ENCODE measurements around the gene C16orf92.

Gene C16orf92

DNA sequence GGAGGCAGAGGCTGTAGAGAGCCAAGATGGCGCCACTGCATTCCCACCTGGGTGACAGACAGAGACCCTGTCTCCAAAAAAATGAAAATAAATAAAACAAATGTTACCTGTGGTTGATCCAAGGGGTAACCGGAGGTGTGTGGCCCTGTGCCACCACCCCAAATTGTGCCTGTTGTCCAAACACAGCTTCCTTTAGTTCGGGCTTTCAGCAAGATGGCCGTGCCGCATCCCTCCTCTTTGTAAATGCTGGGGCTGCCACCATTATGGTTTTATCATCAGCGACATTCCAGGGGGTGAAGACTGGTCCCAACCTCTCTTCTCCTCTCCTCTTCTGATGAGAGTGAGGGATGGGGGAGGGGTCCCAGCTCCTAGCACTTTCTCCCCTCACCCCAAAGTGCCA is at the start of gene C16orf92:
Gene C16orf92, plus strand, starts transcription at position 312 of the 400 bp plus-strand sequence. CDS start 143 bp downstream, outside the sequence.
- no peak for DNase-seq (ENCODE audit: low spot score)

DNA sequence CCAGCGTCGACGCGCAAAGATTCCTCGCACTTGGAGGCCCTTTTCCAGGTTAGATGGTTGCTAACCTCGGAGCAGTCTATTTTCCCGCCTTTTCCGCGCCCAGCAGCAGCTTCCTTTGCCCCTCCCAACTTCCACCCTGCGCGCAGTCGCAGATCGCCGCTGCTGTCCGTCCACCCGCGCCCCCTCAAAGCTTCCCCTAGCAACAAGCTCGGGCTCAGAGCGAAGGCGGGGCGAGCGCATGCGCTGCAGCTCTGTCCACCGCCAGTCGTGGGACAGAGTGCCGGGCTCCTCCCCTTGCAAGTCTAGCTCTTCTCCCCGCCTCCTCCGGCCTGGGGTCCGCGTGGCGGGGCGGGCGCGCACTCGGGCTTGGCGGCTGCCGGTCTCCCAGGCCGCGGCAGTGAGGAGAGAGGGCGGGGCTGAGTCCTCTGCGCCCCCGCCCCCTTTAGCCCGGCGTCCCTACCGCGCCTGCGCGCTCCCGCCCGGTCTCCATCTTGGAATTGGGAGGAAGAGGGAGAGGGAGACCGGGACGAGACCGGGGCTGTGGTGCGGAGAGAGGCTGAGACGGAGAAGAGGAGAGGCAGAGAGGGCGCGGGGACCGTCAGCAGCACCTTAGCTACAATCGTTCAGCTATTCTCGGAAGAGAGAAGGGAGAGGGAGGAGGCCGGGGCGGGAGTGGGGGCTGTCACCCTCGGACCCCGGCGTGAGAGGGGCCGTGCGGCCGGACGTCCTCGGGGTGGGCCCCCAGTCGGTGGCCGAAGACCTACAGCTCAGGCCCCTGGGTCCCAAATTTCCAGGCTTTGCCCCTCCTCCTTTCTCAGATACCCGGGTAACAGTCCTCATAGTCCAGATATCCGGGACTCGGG is 49.4 kb upstream of the C16orf92 start, which contains the start of gene TAOK2:
Gene TAOK2, plus strand, starts transcription at position 485 of the 863 bp plus-strand sequence. CDS start 3,905 bp downstream, outside the sequence.
- peak; percentile 100 for DNase-seq (ENCODE audit: low spot score)

DNA sequence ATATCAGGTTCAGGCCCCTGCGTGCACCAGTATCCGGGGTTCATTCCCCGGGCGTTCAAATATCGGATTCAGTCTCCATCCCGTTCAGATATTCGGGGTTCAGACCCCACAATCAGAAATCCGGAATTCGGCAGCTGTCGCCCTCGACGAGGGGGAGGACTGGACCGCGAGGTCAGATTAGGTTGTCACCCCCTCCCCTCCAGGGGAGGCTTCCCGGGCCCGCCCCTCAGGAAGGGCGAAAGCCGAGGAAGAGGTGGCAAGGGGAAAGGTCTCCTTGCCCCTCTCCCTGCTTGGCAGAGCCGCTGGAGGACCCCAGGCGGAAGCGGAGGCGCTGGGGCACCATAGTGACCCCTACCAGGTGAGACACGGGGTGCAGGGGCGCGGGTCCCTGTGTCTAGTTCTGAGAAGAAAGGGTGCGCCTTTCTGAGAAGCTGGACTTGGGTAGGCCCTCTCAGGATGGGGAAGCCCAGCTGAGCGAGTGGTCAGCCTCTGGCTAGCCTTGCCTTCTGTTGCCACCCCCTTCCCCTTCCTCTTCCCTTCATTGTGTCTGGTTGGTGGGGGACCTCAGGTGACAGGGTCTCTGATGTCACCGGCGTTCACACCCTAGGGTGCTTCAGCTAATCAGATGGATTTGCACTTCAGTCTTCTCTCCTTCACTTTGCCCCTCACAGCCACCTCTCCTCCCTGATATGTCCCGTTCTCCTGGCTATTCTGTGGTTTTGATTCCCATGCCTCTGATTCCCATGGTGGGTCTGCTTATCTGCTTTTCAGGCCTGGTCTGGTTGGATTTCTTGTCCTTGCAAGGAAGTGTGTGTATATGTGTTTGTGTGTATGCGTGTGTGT is 48.5 kb upstream of the C16orf92 start:
- DNase-seq (ENCODE audit: low spot score) = peak; percentile 18

DNA sequence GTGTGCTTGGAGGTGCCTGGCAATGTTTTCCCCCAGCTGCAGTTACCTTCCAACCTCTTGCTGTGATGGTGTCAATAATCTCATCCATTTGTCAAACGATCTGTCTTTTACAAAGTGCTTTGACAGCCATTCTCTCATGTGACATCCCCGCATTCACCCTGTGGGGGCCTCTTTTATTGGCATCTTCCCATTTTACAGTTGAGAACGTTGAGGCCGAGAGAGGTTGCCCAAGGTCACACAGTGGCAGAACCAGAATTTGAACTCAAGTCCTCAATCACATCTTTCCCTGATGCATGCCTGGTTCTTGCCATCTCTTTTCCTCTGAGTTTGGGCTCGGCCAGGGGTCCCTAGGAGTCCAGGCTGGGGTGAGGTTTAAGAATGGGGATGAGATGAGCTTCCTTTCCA is 47.9 kb upstream of the C16orf92 start:
- DNase-seq (ENCODE audit: low spot score) = no peak

DNA sequence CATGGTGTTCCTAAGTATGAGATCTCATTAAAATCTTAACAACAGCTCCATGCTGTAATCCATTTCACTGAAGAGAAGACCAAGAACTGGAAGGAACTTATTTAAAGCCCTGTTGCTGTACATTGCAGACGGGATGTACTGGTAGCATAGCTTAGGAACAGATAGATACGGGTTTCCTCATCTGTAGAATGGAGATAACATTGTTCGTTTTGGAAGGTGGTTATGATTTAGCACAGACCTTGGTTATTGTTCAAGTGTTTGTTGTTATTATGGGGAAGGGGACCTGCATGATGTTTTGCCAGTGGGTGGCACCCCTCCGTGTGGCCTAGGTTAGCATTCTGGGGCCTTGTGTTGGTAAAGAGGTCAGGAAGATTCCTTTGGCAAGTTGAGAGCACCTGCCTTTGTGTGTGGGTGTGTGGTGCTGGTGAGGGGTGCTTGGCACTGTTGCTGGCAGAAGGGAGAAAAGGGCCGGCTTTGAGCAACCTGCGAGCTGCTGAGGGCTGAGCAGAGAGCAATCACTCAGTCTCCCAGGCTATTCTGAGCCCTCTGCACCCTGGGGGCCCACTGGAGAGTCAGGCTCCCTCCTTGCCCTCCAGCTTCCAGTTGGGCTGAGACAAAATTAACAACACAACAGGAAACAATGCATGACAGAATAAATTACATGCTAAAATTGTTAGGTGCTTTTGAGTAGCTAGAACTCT is 47.0 kb upstream of the C16orf92 start:
- DNase-seq (ENCODE audit: low spot score) = no peak

DNA sequence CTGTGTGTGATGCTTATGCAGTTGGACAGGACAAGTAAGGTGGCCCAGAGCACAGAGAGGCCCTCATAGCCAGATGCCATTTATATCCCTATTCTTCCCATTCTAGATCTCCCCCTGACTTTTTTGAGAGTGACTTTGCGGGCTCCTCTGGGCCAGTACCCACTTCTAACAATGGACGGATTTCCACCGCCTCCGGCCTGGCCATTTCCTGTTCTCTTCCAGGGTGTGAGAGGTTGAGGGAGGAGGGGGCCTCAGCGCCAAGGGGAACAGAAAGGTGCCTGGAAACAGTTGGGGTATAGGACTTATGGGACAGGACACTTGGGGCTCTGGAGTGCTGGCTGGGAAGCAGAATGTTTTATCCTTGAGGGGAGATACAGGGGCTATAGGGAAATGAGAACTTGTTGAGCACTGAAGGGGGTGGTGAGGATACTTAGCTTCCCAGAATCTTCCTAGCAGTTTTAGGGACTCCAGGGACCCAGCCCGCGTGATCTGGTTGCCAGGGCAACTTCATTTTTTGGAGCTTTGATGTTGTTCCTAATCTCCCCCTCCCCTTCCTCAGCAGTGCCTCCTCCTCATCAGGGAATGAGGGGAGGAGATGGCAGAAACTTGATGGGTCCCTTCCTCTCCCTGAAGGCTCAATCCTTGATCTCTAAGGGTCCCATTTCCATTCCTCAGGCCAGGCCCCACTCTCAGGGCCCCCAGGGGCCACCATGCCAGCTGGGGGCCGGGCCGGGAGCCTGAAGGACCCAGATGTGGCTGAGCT is 45.8 kb upstream of the C16orf92 start:
- no peak for DNase-seq (ENCODE audit: low spot score)

GRCh38 chr16:29978081-29978480 is 44.9 kb upstream of the C16orf92 start:
- no peak for DNase-seq (ENCODE audit: low spot score)

GRCh38 chr16:29978564-29979270 is 44.3 kb upstream of the C16orf92 start:
- DNase-seq (ENCODE audit: low spot score) = no peak

DNA sequence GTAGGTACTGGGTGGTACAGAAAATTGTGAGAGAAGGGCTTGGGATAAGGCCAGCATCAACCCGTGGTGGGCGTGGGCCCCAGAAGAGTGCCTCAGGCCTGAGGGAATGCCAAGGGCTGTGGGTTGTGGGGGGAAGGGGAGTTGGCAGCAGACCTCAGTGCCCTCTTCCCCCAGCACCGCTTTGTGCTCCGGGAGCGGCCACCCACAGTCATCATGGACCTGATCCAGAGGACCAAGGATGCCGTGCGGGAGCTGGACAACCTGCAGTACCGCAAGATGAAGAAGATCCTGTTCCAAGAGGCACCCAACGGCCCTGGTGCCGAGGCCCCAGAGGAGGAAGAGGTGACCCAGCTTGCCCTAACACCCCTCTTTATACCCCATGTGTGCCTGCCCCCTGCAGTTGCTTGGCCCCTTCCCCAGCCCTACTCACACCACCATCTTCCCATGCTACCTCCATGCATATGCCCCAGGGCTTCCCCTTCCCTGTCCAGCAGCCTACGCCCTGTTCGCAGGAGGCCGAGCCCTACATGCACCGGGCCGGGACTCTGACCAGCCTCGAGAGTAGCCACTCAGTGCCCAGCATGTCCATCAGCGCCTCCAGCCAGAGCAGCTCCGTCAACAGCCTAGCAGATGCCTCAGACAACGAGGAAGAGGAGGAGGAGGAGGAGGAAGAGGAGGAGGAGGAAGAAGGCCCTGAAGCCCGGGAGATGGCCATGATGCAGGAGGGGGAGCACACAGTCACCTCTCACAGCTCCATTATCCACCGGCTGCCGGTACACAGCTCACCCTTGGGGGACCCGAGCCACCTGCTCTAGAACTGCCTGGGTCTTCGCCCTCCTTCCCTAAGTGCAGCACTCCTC is 40.2 kb upstream of the C16orf92 start:
- no peak for DNase-seq (ENCODE audit: low spot score)

- no peak for DNase-seq (ENCODE audit: low spot score)
Measured at GRCh38 chr16:29983420-29984136, 39.4 kb upstream of the C16orf92 start.

GRCh38 chr16:29984137-29984763 is 38.7 kb upstream of the C16orf92 start:
- DNase-seq (ENCODE audit: low spot score) = no peak

GRCh38 chr16:29984764-29985147 is 38.2 kb upstream of the C16orf92 start:
- no peak for DNase-seq (ENCODE audit: low spot score)

DNA sequence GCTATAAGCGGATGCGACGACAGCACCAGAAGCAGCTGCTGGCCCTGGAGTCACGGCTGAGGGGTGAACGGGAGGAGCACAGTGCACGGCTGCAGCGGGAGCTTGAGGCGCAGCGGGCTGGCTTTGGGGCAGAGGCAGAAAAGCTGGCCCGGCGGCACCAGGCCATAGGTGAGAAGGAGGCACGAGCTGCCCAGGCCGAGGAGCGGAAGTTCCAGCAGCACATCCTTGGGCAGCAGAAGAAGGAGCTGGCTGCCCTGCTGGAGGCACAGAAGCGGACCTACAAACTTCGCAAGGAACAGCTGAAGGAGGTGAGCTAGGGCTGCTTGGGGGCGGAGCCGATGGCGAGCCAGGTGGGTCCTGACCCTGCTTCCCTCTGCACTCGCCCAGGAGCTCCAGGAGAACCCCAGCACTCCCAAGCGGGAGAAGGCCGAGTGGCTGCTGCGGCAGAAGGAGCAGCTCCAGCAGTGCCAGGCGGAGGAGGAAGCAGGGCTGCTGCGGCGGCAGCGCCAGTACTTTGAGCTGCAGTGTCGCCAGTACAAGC is 37.7 kb upstream of the C16orf92 start:
- no peak for DNase-seq (ENCODE audit: low spot score)

- no peak for DNase-seq (ENCODE audit: low spot score)
Measured at GRCh38 chr16:29986231-29986630, 36.8 kb upstream of the C16orf92 start.

DNA sequence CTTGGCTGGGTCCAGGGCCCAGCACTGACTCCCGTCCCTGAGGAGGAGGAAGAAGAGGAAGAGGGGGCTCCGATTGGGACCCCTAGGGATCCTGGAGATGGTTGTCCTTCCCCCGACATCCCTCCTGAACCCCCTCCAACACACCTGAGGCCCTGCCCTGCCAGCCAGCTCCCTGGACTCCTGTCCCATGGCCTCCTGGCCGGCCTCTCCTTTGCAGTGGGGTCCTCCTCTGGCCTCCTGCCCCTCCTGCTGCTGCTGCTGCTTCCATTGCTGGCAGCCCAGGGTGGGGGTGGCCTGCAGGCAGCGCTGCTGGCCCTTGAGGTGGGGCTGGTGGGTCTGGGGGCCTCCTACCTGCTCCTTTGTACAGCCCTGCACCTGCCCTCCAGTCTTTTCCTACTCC is 36.1 kb upstream of the C16orf92 start:
- no peak for DNase-seq (ENCODE audit: low spot score)

GRCh38 chr16:29987371-29988085 is 35.5 kb upstream of the C16orf92 start:
- no peak for DNase-seq (ENCODE audit: low spot score)

- no peak for DNase-seq (ENCODE audit: low spot score)
Measured at GRCh38 chr16:29988346-29989075, 34.5 kb upstream of the C16orf92 start.
